B cell (primary cell): Measurements from ENCODE around the gene MGAT1. TPM values are rescaled to one million over a fixed set of nuclear protein-coding genes. Genes with fewer than 3 reads are reported as not detected.

Source experiments
- ATAC-seq: fragments of 200-7000 bp; cut with Tn5 transposase; one replicate; pipeline ENCODE4 v1.10.0; 2021; ENCODE audit warnings: low read depth, mild to moderate bottlenecking, moderate number of reproducible peaks, moderate library complexity
- CTCF ChIA-PET: fragments of 350-600 bp; sonication (Branson Sonifier 250); formaldehyde crosslinking; loops from one replicate; lab custom pipeline; 2021; ENCODE audit warnings: antibody characterized with exemption, inconsistent platforms; lab: Charles Lee
- POLR2A ChIA-PET: fragments of 350-600 bp; sonication (Branson Sonifier 250); formaldehyde crosslinking; loops from one replicate; lab custom pipeline; 2021; ENCODE audit warnings: antibody characterized with exemption; lab: Charles Lee
- DNase-seq: peaks from one replicate; pipeline ENCODE4 v3.0.0; 2013
- H2AFZ ChIP-seq: 2 replicates; pipeline ENCODE4 v1.6.1; 2012; ENCODE audit warnings: mild to moderate bottlenecking, low read depth, low read length; ENCODE audit not compliant: insufficient read depth, poor library complexity, severe bottlenecking
- H3K27ac ChIP-seq, 2 donors: 1 replicate in 1 of 2; 2 replicates in 1 of 2; pipeline ENCODE4 v1.5.1; 2012 to 2013; ENCODE audit warnings: low read length in 2 of 2, mild to moderate bottlenecking in 2 of 2, moderate library complexity in 1 of 2
- H3K27me3 ChIP-seq, 4 experiments: fragments of 200-600 bp in 1 of 4; sonication (generic) in 1 of 4; replicated peaks in 1 of 4; 1 replicate in 2 of 4; 2 replicates in 2 of 4; pipeline versions ENCODE4 v1.6.1 to v1.7.0; 2013 to 2016; ENCODE audit warnings: low read length in 3 of 4, mild to moderate bottlenecking in 2 of 4, mixed read lengths in 1 of 4, moderate library complexity in 1 of 4; ENCODE audit not compliant: insufficient read depth in 4 of 4, control insufficient read depth in 3 of 4; ENCODE audit errors: control extremely low read depth in 1 of 4
- H3K36me3 ChIP-seq, 2 experiments: replicated peaks in 1 of 2; 1 replicate in 1 of 2; 2 replicates in 1 of 2; pipeline versions ENCODE4 v1.6.1 to v1.7.1; 2013; ENCODE audit warnings: low read length in 1 of 2; ENCODE audit not compliant: insufficient read depth in 2 of 2, control insufficient read depth in 1 of 2; ENCODE audit errors: control extremely low read depth in 1 of 2, extremely low read depth in 1 of 2
- H3K4me1 ChIP-seq, 2 donors: fragments of 200-600 bp in 1 of 2; sonication (generic) in 1 of 2; 1 replicate in 1 of 2; 2 replicates in 1 of 2; pipeline versions ENCODE4 v1.5.1 to v1.6.1; 2013 to 2017; ENCODE audit warnings: low read length in 2 of 2; ENCODE audit not compliant: control insufficient read depth in 2 of 2, insufficient read depth in 2 of 2
- H3K4me2 ChIP-seq: replicated peaks from 2 replicates; pipeline ENCODE3; 2012; ENCODE audit warnings: mild to moderate bottlenecking, low read depth, low read length; ENCODE audit not compliant: poor library complexity, severe bottlenecking
- H3K4me3 ChIP-seq, 5 experiments: fragments of 200-600 bp in 1 of 5; sonication (generic) in 1 of 5; 1 replicate in 3 of 5; 2 replicates in 2 of 5; pipeline versions ENCODE4 v1.5.1 to v1.7.0; 2011 to 2016; ENCODE audit warnings: low read length in 4 of 5, mild to moderate bottlenecking in 4 of 5, low read depth in 2 of 5, control low read depth in 1 of 5, moderate library complexity in 1 of 5; ENCODE audit not compliant: insufficient read depth in 1 of 5; ENCODE audit errors: control extremely low read depth in 1 of 5, extremely low read depth in 1 of 5
- H3K79me2 ChIP-seq: fragments of 200-600 bp; sonication (generic); one replicate; pipeline ENCODE4 v1.6.0; 2016; ENCODE audit warnings: low read length; ENCODE audit not compliant: control insufficient read depth, insufficient read depth
- H3K9ac ChIP-seq: fragments of 200-600 bp; sonication (generic); 2 replicates; pipeline ENCODE4 v1.6.1; 2017; ENCODE audit warnings: mild to moderate bottlenecking, low read length, moderate library complexity
- H3K9me3 ChIP-seq, 3 donors: one replicate each; pipeline versions ENCODE4 v1.6.1 to v1.7.1; 2013; ENCODE audit warnings: low read length in 2 of 3; ENCODE audit not compliant: control insufficient read depth in 2 of 3, insufficient read depth in 1 of 3; ENCODE audit errors: control extremely low read depth in 1 of 3
- H4K20me1 ChIP-seq: 2 replicates; pipeline ENCODE4 v1.6.0; 2012; ENCODE audit warnings: mild to moderate bottlenecking, low read length; ENCODE audit not compliant: insufficient read depth, control insufficient read depth, poor library complexity, severe bottlenecking
- H3K27ac Mint-ChIP-seq: one replicate; pipeline ENCODE4 v1.8.0; 2021; ENCODE audit warnings: mixed read lengths
- H3K27me3 Mint-ChIP-seq: one replicate; pipeline ENCODE4 v1.8.0; 2021; ENCODE audit warnings: mixed read lengths
- H3K4me1 Mint-ChIP-seq: one replicate; pipeline ENCODE4 v1.8.0; 2021; ENCODE audit warnings: mixed read lengths
- H3K4me3 Mint-ChIP-seq: one replicate; pipeline ENCODE4 v1.8.0; 2021; ENCODE audit warnings: mixed read lengths
- H3K9me3 Mint-ChIP-seq: one replicate; pipeline ENCODE4 v1.8.0; 2022; ENCODE audit warnings: mixed read lengths; ENCODE audit not compliant: insufficient read depth
- CTCF ChIP-seq: fragments of 200-600 bp; IDR thresholded peaks from one replicate; pipeline ENCODE4 v1.8.0; 2022; ENCODE audit warnings: antibody characterized with exemption, mild to moderate bottlenecking
- EZH2 ChIP-seq: IDR thresholded peaks from 2 replicates; pipeline ENCODE4 v1.6.1; 2012; ENCODE audit warnings: borderline replicate concordance, low read depth, mild to moderate bottlenecking, moderate library complexity, low read length; ENCODE audit not compliant: insufficient read depth, poor library complexity, severe bottlenecking
- WGBS: methylation state at CpG from one replicate; pipeline ENCODE4 v1.1.5; 2013; ENCODE audit warnings: missing lambda C conversion rate; ENCODE audit not compliant: insufficient coverage; 5-methylcytosine and 5-hydroxymethylcytosine counted together
- intact Hi-C: fragments of 100-400 bp; cut with micrococcal nuclease; formaldehyde crosslinking; loops from one replicate; pipeline ENCODE4 v1.10.0; 2022
- polyA plus RNA-seq: library from polyadenylated mRNA; depleted of rRNA; stranded (reverse); fragments of >200 nt; gene quantifications from 2 replicates; pipeline ENCODE4 v1.2.3, GENCODE V29; 2012
- total RNA-seq, 2 donors: library from RNA; stranded (reverse); fragments of 120-200 nt in 1 of 2; gene quantifications; 1 replicate in 1 of 2; 2 replicates in 1 of 2; pipeline versions ENCODE4 v1.2.3 to v1.2.4, GENCODE V29; 2013 to 2022

Gene MGAT1
- total and polyA plus RNA-seq, 2 donors (not counting 1 experiment from before 2014, with no cell fraction given), result 81.2 to 140 TPM

- Histone ChIP-seq H3K4me3 (peak overlapping the region in 3 of 5 experiments; percentile 0 to 94 (median 9)), H4K20me1 (peaks cover 11% of the 10 kb centered on the region), H3K9ac (peak overlapping the region; percentile 10), H3K4me1 (peaks cover 67 to 71% of the 10 kb centered on the region in 2 donors), H3K79me2 (peaks cover 43% of the 10 kb centered on the region), H3K4me2 (peak overlapping the region; percentile 90), H3K27ac (peak overlapping the region; percentile 54 to 56), H2AFZ (no peak overlapping the region), H3K36me3 (peaks cover 0 to 6% of the 10 kb centered on the region in 2 experiments), H3K27me3 (no peaks in the 10 kb centered on the region), H3K9me3 (no peaks in the 10 kb centered on the region)
- Mint-ChIP-seq H3K4me1 (peaks cover 71% of the 10 kb centered on the region), H3K4me3 (peak overlapping the region; percentile 88), H3K27ac (peak overlapping the region; percentile 94), H3K9me3 (no peaks in the 10 kb centered on the region), H3K27me3 (no peaks in the 10 kb centered on the region)
- peak; percentile 49 for DNase-seq
- 10% methylated on average over 8 of the region's 9 CpGs for WGBS
- intact Hi-C loops, result no loop called here
- no peak for TF ChIP-seq CTCF
- no peak for TF ChIP-seq EZH2
- ChIA-PET CTCF (interaction anchor here (1.1 to 2.2 kb wide), 3 partner anchors 24 to 62 kb away, joined by 4 to 8 read pairs (median 4); no protein-coding TSS in a partner anchor), POLR2A (interaction anchor here (0.9 to 2.0 kb wide), 2 partner anchors 12 to 24 kb away, joined by 3 to 10 read pairs; no protein-coding TSS in a partner anchor)
- ATAC-seq, result no peak
These were observed 3.9 kb upstream of the MGAT1 start for GRCh38 chr5:180806351-180807011.
